Spinal cord (tissue), 10 donors: ENCODE data around the gene SLC25A42. TPM values are rescaled to one million over a fixed set of nuclear protein-coding genes. Genes with fewer than 3 reads are reported as not detected.

Experiments used
- DNase-seq, 6 donors: peaks; one replicate each; pipeline versions ENCODE4 v3.0.0 to v3.0.0-alpha.2; 2013 to 2015; ENCODE audit warnings: low spot score in 6 of 6, low read depth in 4 of 6
- H3K27ac ChIP-seq: one replicate; pipeline ENCODE4 v1.5.1; 2013; ENCODE audit warnings: low read depth, low read length, control low read depth
- H3K27me3 ChIP-seq: one replicate; pipeline ENCODE4 v1.6.1; 2013; ENCODE audit warnings: low read length; ENCODE audit not compliant: control insufficient read depth, insufficient read depth
- H3K36me3 ChIP-seq: one replicate; pipeline ENCODE4 v1.6.1; 2013; ENCODE audit warnings: low read length; ENCODE audit not compliant: control insufficient read depth, insufficient read depth
- H3K4me1 ChIP-seq: one replicate; pipeline ENCODE4 v1.6.1; 2013; ENCODE audit warnings: low read length; ENCODE audit not compliant: control insufficient read depth, insufficient read depth
- H3K4me3 ChIP-seq: one replicate; pipeline ENCODE4 v1.5.1; 2013; ENCODE audit warnings: low read depth, low read length, control low read depth
- H3K9me3 ChIP-seq: one replicate; pipeline ENCODE4 v1.6.1; 2013; ENCODE audit warnings: low read length; ENCODE audit not compliant: control insufficient read depth, insufficient read depth
- WGBS: methylation state at CpG from one replicate; pipeline ENCODE4 v1.1.5; 2013; ENCODE audit warnings: missing lambda C conversion rate; ENCODE audit not compliant: insufficient coverage; 5-methylcytosine and 5-hydroxymethylcytosine counted together
- polyA plus RNA-seq, 2 donors: library from polyadenylated mRNA; unstranded; fragments of 120-200 nt; gene quantifications; one replicate each; pipeline ENCODE4 v1.2.1, GENCODE V29; 2013; ENCODE audit not compliant: insufficient read length in 2 of 2
- total RNA-seq, 2 donors: library from RNA; depleted of rRNA in 1 of 2; stranded (reverse); fragments of 120-200 nt in 1 of 2; fragments of >200 nt in 1 of 2; gene quantifications; one replicate each; pipeline versions ENCODE4 v1.2.3 to v1.2.4, GENCODE V29; 2013 to 2014
- donor health status: healthy.

Gene SLC25A42
- total and polyA plus RNA-seq, 4 donors = 7.6 to 25.0 (median 14.8) TPM

- WGBS = 85% methylated on average over 12 of the region's 13 CpGs
- Histone ChIP-seq H3K4me3 (no peak overlapping the region), H3K27ac (no peak overlapping the region)
These were observed 89.0 kb downstream of the SLC25A42 start for GRCh38 chr19:19152668-19153384.

GRCh38 chr19:19154768-19155494 is 91.1 kb downstream of the SLC25A42 start:
- Histone ChIP-seq H3K9me3 (no peaks in the 10 kb centered on the region), H3K27me3 (no peaks in the 10 kb centered on the region), H3K4me3 (no peak overlapping the region), H3K36me3 (no peaks in the 10 kb centered on the region), H3K27ac (no peak overlapping the region), H3K4me1 (no peaks in the 10 kb centered on the region)
- no peak for DNase-seq
- 97% methylated on average over 5 of the region's 6 CpGs for whole genome bisulfite sequencing

More at GRCh38 chr19:19152668-19153384, 89.0 kb downstream of the SLC25A42 start:
- no peaks in the 10 kb centered on the region for H3K4me1 ChIP-seq
- H3K27me3 ChIP-seq = no peaks in the 10 kb centered on the region
- DNase-seq = no peak
- peaks cover 7% of the 10 kb centered on the region for H3K36me3 ChIP-seq
- no peaks in the 10 kb centered on the region for H3K9me3 ChIP-seq

GRCh38 chr19:19155495-19156219 is 91.9 kb downstream of the SLC25A42 start:
- Histone ChIP-seq H3K4me1 (no peaks in the 10 kb centered on the region), H3K4me3 (no peak overlapping the region), H3K27ac (no peak overlapping the region), H3K9me3 (no peaks in the 10 kb centered on the region), H3K27me3 (no peaks in the 10 kb centered on the region), H3K36me3 (peaks cover 1% of the 10 kb centered on the region)
- DNase-seq = no peak
- WGBS = 100% methylated on average over 5 of the region's 10 CpGs

- Histone ChIP-seq H3K36me3 (peaks cover 3% of the 10 kb centered on the region), H3K27me3 (no peaks in the 10 kb centered on the region), H3K9me3 (no peaks in the 10 kb centered on the region), H3K27ac (no peak overlapping the region), H3K4me3 (no peak overlapping the region), H3K4me1 (no peaks in the 10 kb centered on the region)
- DNase-seq = no peak
- 90% methylated on average over 4 of the region's 6 CpGs for WGBS
These were observed 94.0 kb downstream of the SLC25A42 start for GRCh38 chr19:19157808-19158207.

GRCh38 chr19:19159534-19159933 is 95.7 kb downstream of the SLC25A42 start:
- no peaks in the 10 kb centered on the region for H3K9me3 ChIP-seq
- no peak overlapping the region for H3K27ac ChIP-seq
- H3K4me1 ChIP-seq = no peaks in the 10 kb centered on the region
- H3K4me3 ChIP-seq = no peak overlapping the region
- no peak for DNase-seq
- WGBS = no CpG with 5 or more reads among the region's 4 CpGs
- H3K27me3 ChIP-seq = no peaks in the 10 kb centered on the region
- H3K36me3 ChIP-seq = peaks cover 3% of the 10 kb centered on the region

GRCh38 chr19:19160461-19161035 is 96.8 kb downstream of the SLC25A42 start:
- H3K9me3 ChIP-seq = no peaks in the 10 kb centered on the region

GRCh38 chr19:19162495-19162894 is 98.7 kb downstream of the SLC25A42 start:
- H3K27me3 ChIP-seq = no peaks in the 10 kb centered on the region
- no peak overlapping the region for H3K27ac ChIP-seq
- 82% methylated on average over 7 of the region's 7 CpGs for WGBS
- H3K4me3 ChIP-seq = no peak overlapping the region
- no peaks in the 10 kb centered on the region for H3K9me3 ChIP-seq
- DNase-seq = no peak
- H3K4me1 ChIP-seq = no peaks in the 10 kb centered on the region
- H3K36me3 ChIP-seq = peaks cover 8% of the 10 kb centered on the region

More at GRCh38 chr19:19160461-19161035, 96.8 kb downstream of the SLC25A42 start:
- no peak overlapping the region for H3K27ac ChIP-seq
- H3K4me1 ChIP-seq = no peaks in the 10 kb centered on the region
- H3K36me3 ChIP-seq = peaks cover 8% of the 10 kb centered on the region
- 55% methylated on average over 16 of the region's 26 CpGs for WGBS
- no peak overlapping the region for H3K4me3 ChIP-seq
- no peaks in the 10 kb centered on the region for H3K27me3 ChIP-seq
- DNase-seq = no peak

Other genes with a start within 250 kb of the SLC25A42 start
- 10 to 100 TPM; 45.2 to 49.7 TPM for gene UPF1, start 232.0 kb upstream of the SLC25A42 start, total RNA-seq
- 10 to 100 TPM; 53.4 to 57.5 TPM for gene UPF1, start 232.0 kb upstream of the SLC25A42 start, polyA plus RNA-seq
- 10 to 100 TPM; 22.5 to 32.8 TPM for gene CERS1, start 167.8 kb upstream of the SLC25A42 start, total RNA-seq
- 100 to 1,000 TPM; 121 to 141 TPM for gene CERS1, start 167.8 kb upstream of the SLC25A42 start, polyA plus RNA-seq
- gene COPE, start 144.6 kb upstream of the SLC25A42 start, total RNA-seq = 100 to 1,000 TPM in 1 of 2 donors, 10 to 100 TPM in 1; 77.2 to 181 TPM
- gene COPE, start 144.6 kb upstream of the SLC25A42 start, polyA plus RNA-seq = 100 to 1,000 TPM; 174 to 188 TPM
- gene DDX49, start 144.3 kb upstream of the SLC25A42 start, total RNA-seq = 10 to 100 TPM; 34.6 to 63.6 TPM
- gene DDX49, start 144.3 kb upstream of the SLC25A42 start, polyA plus RNA-seq = 10 to 100 TPM; 79.0 to 81.8 TPM
- 10 to 100 TPM in 1 of 2 donors, 1 to 10 TPM in 1; 9.9 to 32.5 TPM for gene HOMER3, start 122.8 kb upstream of the SLC25A42 start, total RNA-seq
- 10 to 100 TPM; 37.6 to 39.2 TPM for gene HOMER3, start 122.8 kb upstream of the SLC25A42 start, polyA plus RNA-seq
- 10 to 100 TPM; 76.8 to 83.2 TPM for gene SUGP2, start 30.5 kb upstream of the SLC25A42 start, total RNA-seq
- gene SUGP2, start 30.5 kb upstream of the SLC25A42 start, polyA plus RNA-seq = 100 to 1,000 TPM; 176 to 198 TPM
- gene ARMC6, start 30.4 kb upstream of the SLC25A42 start, total RNA-seq = 10 to 100 TPM; 28.0 to 29.3 TPM
- 10 to 100 TPM; 42.8 to 49.0 TPM for gene ARMC6, start 30.4 kb upstream of the SLC25A42 start, polyA plus RNA-seq
- 10 to 100 TPM in 1 of 2 donors, 1 to 10 TPM in 1; 9.6 to 23.4 TPM for gene TMEM161A, start 74.5 kb downstream of the SLC25A42 start, total RNA-seq
- gene TMEM161A, start 74.5 kb downstream of the SLC25A42 start, polyA plus RNA-seq = 10 to 100 TPM; 25.1 to 36.8 TPM
- under 1 TPM in 1 of 2 donors, not detected in 1; 0.88 TPM for gene MEF2B, start 106.3 kb downstream of the SLC25A42 start, total RNA-seq
- gene MEF2B, start 106.3 kb downstream of the SLC25A42 start, polyA plus RNA-seq = 1 to 10 TPM; 1.7 to 3.5 TPM
- 10 to 100 TPM; 13.6 to 17.9 TPM for gene BORCS8, start 128.2 kb downstream of the SLC25A42 start, total RNA-seq
- gene BORCS8, start 128.2 kb downstream of the SLC25A42 start, polyA plus RNA-seq = 10 to 100 TPM; 30.1 to 38.4 TPM
- 100 to 1,000 TPM in 1 of 2 donors, 10 to 100 TPM in 1; 28.6 to 103 TPM for gene RFXANK, start 128.3 kb downstream of the SLC25A42 start, total RNA-seq
- 10 to 100 TPM; 57.2 to 58.4 TPM for gene RFXANK, start 128.3 kb downstream of the SLC25A42 start, polyA plus RNA-seq
- 10 to 100 TPM in 1 of 2 donors, 1 to 10 TPM in 1; 8.0 to 14.4 TPM for gene NR2C2AP, start 139.4 kb downstream of the SLC25A42 start, total RNA-seq
- gene NR2C2AP, start 139.4 kb downstream of the SLC25A42 start, polyA plus RNA-seq = 10 to 100 TPM; 17.2 to 18.1 TPM
- 100 to 1,000 TPM; 135 to 184 TPM for gene NCAN, start 148.0 kb downstream of the SLC25A42 start, total RNA-seq
- gene NCAN, start 148.0 kb downstream of the SLC25A42 start, polyA plus RNA-seq = 100 to 1,000 TPM; 491 to 623 TPM
- 1 to 10 TPM in 1 of 2 donors, under 1 TPM in 1; 0.89 to 2.8 TPM for gene TM6SF2, start 209.3 kb downstream of the SLC25A42 start, total RNA-seq
- 1 to 10 TPM; 1.8 to 3.2 TPM for gene TM6SF2, start 209.3 kb downstream of the SLC25A42 start, polyA plus RNA-seq